GM20000 (cell line): ENCODE data around the gene HEG1.

Experiments used
- DNase-seq: peaks from one replicate; pipeline ENCODE4 v3.0.0; 2012; ENCODE audit warnings: low spot score
- TF ChIP-seq, protein P1 (sequence below): IDR thresholded peaks from 2 replicates; pipeline ENCODE4 v1.5.1; 2012; ENCODE audit warnings: mild to moderate bottlenecking, control low read depth; ENCODE audit errors: extremely low read depth, missing control alignments

HEG1 gene

DNA sequence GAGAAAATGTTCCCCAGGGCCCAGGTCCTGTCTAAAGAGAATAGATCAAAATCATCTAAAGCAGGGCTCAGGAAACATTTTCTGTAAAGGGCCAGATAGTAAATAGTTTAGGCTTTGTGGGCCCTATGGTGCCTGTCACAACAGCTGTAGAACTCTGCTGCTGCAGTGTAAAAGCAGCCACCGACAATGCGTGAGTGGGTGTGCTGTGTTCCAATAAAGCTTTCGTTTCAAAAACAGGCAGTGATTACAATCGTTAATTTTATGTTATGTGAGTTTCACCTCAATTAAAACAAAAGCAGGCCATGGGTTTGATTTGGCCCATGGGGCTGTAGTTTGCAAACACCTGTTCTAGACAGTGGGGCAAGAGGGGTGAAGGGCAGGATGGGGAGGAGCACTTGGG, 12.5 kb upstream of the HEG1 start:
- TF ChIP-seq, protein P1, sequence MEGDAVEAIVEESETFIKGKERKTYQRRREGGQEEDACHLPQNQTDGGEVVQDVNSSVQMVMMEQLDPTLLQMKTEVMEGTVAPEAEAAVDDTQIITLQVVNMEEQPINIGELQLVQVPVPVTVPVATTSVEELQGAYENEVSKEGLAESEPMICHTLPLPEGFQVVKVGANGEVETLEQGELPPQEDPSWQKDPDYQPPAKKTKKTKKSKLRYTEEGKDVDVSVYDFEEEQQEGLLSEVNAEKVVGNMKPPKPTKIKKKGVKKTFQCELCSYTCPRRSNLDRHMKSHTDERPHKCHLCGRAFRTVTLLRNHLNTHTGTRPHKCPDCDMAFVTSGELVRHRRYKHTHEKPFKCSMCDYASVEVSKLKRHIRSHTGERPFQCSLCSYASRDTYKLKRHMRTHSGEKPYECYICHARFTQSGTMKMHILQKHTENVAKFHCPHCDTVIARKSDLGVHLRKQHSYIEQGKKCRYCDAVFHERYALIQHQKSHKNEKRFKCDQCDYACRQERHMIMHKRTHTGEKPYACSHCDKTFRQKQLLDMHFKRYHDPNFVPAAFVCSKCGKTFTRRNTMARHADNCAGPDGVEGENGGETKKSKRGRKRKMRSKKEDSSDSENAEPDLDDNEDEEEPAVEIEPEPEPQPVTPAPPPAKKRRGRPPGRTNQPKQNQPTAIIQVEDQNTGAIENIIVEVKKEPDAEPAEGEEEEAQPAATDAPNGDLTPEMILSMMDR, result no peak
- DNase-seq, result no peak

DNA sequence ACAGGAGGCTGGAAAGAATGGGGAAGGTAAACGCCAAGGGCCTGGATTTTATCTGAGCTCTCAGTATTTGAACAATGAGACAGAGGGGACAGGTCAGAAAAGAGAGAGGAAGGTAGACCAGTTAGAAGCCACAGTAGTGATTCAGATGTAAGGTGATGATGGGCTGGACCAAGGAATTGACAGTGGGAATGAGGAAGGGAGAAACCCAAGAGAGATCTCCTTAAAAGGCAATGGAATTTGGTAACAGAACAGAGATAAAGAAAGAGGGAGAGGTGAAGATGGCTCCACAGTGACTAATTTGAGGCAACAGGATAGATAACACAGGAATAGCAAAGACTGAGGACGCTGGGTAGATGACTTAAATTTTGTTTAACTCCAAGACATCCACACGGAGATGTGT, 11.4 kb upstream of the HEG1 start:
- DNase-seq, result no peak
- TF ChIP-seq, protein P1, result no peak

DNA sequence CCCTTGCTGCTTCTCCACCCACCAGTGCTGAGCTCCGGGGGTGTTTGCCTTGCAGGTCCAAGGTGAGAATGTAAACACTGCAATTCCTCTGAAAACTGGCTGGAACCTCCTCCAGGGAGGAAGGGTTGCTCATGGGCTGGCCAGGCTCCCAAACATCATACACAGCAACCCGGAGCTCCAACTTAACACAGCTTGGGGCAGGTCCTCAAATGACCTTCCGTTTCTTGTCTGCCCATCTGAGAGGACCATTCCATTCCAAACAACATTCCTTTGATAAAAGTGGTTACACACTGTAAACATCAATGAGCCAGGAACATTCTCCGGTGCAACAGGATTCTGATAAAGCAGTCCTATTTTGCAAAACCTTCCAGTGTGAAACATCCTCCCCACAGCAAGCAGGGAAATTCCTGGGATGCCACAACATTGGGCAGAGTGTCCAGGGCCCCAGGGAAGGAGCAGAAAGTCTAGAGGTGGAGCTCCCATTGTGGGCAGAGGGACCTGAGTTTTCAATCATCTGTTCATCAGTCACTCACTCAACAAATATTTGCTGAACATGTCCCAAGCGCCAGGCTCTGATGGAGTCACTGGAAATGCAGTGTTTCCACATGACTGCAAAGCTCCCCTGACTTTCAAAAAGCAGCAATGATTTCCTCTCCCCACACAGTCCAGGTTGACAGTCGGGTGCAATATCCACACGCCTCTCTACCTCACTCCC, 7.3 kb upstream of the HEG1 start:
- DNase-seq, result no peak
- TF ChIP-seq, protein P1, result no peak

DNA sequence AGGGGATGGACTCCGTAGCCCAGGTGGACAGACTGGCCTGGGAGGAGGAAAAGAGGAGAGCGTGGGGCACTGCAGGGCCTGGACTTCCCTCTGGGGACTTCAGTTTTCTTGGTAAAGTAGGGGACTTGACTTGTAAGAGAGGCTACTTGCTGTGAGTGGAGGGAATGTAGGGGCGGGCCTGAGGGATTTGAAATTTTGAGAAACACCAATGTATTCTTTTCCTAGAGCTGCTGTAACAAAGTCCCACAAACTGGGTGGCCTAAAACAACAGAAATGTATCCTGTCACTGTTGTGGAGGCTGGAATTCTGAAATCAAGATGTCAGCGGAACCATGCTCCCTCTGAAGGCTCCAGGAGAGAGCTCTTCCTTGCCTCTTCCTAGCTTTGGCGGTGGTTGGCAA, 5.8 kb upstream of the HEG1 start:
- no peak for DNase-seq
- TF ChIP-seq, protein P1, result no peak

DNA sequence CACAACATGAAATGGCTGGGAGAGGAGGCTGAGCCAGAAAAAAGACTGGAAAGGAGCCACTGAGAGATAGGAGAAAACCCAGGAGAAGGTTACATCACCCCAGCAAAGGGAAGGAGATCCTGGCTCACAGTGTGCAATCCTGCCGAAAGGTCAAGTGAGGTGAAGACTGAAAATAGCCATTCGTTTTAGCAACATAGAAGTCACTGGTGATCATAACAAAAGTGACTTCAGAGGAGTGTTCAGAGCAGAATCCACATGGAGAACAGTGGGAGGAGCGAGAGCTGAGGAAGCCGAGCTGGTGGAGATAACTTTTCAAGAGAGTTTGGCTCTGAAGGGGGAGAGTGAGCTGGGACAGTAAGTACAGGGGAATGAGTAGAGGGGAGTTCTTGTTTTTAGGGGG, 5.4 kb upstream of the HEG1 start:
- TF ChIP-seq, protein P1, result no peak
- no peak for DNase-seq

DNA sequence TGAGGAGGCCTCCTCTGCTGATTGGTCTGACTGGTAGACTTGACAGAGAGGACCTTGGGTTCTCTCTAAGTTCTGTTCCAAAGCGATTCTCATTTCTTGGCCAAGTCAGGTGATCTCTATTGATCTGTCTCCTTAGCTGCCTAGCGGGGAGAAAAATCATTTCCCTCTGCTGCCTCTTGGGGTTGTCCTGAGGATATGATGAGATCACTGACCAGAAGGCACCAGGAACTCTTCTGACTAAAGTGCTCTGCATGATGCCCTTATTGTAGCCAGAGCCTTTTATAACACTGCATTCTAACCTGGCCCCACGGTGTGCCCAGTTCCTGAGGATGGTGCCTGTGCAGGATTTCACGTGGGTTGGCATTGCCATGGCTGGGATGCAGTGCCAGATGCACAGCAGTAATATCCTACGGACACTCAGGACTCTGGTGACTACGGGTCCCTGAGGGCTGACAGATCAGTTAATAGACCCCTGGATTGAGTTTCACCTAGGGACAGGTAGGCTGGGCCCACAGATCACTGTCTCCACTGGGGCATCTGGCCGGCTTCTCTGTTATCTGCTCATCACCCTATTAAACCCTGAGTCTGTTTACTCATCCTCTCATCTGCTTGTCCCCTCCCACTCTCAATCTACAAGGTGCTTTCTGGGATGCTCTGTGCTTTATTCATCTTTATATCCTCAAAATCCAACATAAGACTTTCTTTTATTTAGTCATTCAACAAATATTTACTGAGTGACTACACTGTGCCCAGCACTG, 3.9 kb upstream of the HEG1 start:
- no peak for DNase-seq
- TF ChIP-seq, protein P1, result no peak

DNA sequence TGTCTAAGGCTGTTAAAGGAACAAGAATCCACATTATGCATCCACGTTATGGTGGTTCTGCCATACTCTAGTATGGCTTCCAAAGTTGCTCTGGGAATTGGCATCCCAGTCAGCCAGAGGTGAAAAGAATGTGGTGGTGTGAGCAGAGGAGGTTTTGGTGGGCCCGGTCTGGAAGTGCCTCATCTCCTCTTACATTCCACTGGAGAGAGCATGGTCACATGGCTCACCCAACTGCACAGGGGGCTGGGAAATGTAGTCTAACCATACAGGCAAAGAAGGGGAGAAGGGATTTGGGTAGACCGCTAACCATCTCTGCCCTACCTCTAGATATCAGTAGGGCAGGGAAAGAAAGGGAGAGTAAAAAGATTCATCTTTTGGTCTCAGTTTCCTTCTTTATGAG, 3.2 kb upstream of the HEG1 start:
- DNase-seq, result no peak
- TF ChIP-seq, protein P1, result no peak
